ENCODE data around the gene CTNNA1.

CTNNA1 gene

DNA sequence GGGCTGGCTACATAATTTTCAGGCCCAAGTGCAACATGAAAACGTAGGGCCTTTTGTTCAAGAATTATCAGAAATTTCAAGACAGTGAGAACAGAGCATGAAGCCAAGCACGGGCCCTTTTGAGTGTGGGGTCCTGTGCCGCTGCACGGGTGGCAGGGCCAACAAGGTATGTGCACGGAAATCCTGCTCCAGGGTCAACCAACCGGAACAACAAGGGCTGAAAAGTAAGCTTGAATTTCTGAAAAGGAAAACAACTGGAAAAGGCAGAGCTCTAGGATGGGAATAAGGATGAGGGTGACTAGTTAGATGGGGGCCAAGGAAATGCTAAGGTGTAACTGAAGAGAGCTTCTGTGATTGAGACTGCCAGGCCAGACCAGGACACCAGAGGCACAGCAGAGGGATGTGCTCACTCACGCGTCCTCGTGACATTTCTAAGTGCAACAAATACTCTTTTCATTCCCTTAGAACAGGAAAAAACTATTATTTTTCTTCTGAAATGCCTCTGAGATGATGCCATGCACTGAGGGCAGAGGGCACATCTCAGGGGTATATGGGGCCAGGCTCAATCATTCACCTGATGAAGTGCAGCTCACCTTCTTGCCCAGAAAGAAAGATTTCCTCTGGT, 202.6 kb downstream of the CTNNA1 start:
- H3K9me3 Mint-ChIP-seq: no peaks in the 10 kb centered on the region
- no peaks in the 10 kb centered on the region for H3K27me3 Mint-ChIP-seq
- H3K36me3 Mint-ChIP-seq (ENCODE audit: low read depth): no peaks in the 10 kb centered on the region
- ATAC-seq: no peak
- DNase-seq: no peak
- peaks cover 16% of the 10 kb centered on the region for H3K4me1 Mint-ChIP-seq
- H3K27ac Mint-ChIP-seq: no peak overlapping the region
- no peak overlapping the region for H3K4me3 Mint-ChIP-seq

DNA sequence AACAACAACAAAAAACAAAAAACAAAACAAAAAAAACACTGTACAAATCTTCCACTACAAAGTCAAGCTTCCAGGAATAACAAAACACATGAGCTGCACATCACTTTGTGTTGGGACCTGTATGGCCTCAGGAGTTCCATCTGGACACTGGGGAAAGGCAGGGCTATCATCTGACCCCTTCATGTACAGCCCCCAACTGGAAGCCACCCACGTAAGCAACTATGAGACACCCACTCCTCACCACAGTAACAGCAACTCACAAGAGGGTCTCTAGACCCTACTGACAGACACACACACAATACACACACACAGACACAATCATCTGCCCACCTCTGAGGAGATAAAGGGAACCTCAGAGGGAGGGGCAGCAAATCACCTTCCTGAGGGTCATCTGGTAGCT, 203.6 kb downstream of the CTNNA1 start:
- ATAC-seq (no peak), DNase-seq (no peak)
- Mint-ChIP-seq H3K4me1 (peaks cover 16% of the 10 kb centered on the region), H3K36me3 (ENCODE audit: low read depth) (no peaks in the 10 kb centered on the region), H3K27me3 (no peaks in the 10 kb centered on the region), H3K4me3 (no peak overlapping the region), H3K9me3 (no peaks in the 10 kb centered on the region), H3K27ac (no peak overlapping the region)

DNA sequence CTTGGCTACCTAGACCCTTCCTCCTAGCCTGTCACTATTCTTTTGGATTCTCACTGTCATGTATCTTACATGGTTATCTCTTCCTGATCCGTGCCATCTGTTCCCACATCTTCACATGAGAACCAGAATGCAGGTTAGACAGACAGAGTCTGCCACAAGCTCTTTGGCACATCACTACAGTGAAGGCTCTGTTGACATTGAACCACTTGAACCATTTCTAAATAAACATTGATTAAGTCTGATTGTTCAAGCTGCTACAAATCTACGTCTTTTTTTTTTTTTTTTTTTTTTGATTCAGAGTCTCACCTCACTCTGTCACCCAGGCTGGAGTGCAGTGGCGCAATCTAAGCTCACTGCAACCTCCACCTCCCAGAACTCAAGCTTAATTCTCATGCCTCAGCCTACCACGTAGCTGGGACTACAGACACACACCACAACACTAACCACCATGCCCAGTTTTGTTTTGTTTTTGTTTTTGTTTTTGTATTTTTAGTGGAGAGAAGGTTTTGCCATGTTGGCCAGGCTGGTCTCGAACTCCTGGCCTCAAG, 207.0 kb downstream of the CTNNA1 start:
- no peaks in the 10 kb centered on the region for H3K9me3 Mint-ChIP-seq
- H3K4me1 Mint-ChIP-seq: no peaks in the 10 kb centered on the region
- no peak for DNase-seq
- no peak for ATAC-seq
- H3K27ac Mint-ChIP-seq: no peak overlapping the region
- no peaks in the 10 kb centered on the region for H3K27me3 Mint-ChIP-seq
- no peak overlapping the region for H3K4me3 Mint-ChIP-seq
- no peaks in the 10 kb centered on the region for H3K36me3 Mint-ChIP-seq (ENCODE audit: low read depth)

DNA sequence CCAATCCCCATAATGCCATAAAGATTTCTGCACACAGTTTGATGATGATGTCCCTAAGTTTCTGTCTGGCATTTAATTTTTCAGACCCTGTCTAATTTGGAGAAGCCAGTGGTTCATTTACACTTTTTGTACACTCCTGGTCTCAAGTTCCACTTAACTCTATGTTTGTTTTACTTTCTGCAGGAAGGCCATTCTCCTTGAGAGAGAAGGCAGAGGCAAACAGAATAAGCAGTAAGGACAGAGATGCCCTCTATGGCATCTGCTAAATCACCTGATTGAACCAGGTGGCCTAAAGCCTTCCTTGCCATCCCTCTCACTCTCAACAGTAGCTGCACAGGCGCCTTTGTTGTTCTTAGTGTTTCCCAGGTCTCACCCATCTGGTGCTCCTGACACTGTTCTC, 208.0 kb downstream of the CTNNA1 start:
- no peak for DNase-seq
- no peaks in the 10 kb centered on the region for H3K36me3 Mint-ChIP-seq (ENCODE audit: low read depth)
- ATAC-seq: no peak
- H3K4me1 Mint-ChIP-seq: no peaks in the 10 kb centered on the region
- no peaks in the 10 kb centered on the region for H3K27me3 Mint-ChIP-seq
- H3K4me3 Mint-ChIP-seq: no peak overlapping the region
- no peaks in the 10 kb centered on the region for H3K9me3 Mint-ChIP-seq
- H3K27ac Mint-ChIP-seq: no peak overlapping the region

DNA sequence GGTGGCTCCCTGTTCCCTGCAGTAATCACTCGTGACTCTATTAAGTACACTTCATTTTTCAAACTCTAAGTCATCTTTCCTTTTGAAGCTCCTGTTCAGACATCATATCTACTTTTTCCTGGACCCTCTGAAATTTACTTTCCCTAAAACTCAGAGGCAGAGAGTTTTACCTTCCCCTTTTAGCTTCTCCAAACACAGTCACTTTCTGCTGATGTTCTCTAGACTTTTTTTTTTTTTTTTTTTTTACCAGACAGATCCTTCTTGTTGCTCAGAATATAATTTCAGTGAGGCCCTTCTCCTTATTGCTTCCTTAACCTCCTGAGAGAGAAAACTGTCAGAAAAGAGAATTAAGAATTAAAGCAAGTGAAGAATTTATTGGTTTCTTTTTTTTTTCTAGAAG, 208.5 kb downstream of the CTNNA1 start:
- H3K27me3 Mint-ChIP-seq: no peaks in the 10 kb centered on the region
- ATAC-seq (no peak), DNase-seq (no peak)
- no peaks in the 10 kb centered on the region for H3K36me3 Mint-ChIP-seq (ENCODE audit: low read depth)
- H3K4me1 Mint-ChIP-seq: no peaks in the 10 kb centered on the region
- H3K27ac Mint-ChIP-seq: no peak overlapping the region
- H3K4me3 Mint-ChIP-seq: no peak overlapping the region
- no peaks in the 10 kb centered on the region for H3K9me3 Mint-ChIP-seq

DNA sequence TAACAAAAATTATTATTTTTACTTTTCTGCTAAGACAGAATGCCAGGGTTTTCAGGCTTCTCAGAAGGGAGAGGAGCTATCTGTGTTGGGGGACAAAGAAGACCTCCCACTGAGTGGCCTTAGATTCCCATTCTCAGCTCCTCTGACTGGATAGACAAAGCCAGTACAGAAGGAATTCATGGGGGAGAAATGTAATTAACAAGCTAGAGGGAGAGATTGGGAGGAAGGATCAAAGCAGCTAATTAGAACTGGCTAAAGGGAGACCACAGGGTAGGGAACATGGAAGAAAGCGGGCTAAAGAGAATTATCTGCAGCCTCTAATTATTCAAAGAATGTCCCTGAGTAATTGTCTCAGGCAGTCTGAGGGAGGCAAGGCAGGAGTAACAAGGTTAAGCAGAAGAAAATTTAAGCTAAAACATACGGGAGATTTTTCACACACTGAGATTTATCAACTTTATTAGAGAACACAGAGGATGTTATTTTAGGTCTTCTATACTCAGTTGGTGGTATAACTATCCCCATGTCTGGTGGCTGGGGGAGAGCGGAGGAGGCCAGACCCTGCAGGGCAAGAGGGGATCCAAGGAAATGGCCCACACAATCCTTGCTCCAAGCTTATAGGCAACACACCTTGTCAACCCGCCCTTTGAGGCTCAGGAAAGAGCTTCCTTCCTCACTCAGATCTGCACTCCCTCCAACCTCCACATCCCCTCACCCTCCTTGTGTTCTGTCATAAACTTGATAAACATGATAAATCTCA, 209.6 kb downstream of the CTNNA1 start:
- DNase-seq: no peak
- Mint-ChIP-seq H3K9me3 (no peaks in the 10 kb centered on the region), H3K4me1 (no peaks in the 10 kb centered on the region), H3K4me3 (no peak overlapping the region), H3K27me3 (no peaks in the 10 kb centered on the region), H3K36me3 (ENCODE audit: low read depth) (no peaks in the 10 kb centered on the region), H3K27ac (no peak overlapping the region)
- no peak for ATAC-seq

DNA sequence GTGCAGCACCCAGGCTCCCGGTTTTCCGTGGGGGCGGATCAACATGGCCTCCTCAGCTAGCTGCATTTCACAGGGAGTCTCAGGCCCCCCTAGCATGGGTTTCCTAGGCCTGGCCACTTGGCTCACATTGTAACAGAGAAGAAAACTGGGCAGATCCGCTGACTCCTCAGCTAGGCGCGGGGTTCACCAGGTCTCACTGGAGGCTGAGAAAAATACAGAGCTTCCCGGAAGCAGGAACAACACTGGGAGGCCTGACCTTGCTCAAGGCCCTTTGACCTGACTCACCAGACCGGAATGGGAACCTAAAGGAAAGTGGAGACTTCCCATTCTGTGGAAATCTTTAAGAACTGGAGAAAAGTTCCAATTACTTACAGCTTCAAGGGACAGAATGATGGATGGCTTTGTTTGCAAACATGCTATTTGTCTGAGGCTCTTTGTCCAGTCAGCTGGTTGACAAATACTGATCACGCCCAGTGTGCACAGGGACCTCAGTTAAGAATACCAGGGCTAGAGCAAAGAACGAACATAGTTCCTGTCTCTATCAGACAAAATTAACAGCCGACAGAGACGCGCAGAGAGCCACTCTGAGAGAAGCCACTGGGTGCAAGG, 210.6 kb downstream of the CTNNA1 start:
- Mint-ChIP-seq H3K27me3 (no peaks in the 10 kb centered on the region), H3K27ac (no peak overlapping the region)
- DNase-seq: no peak

DNA sequence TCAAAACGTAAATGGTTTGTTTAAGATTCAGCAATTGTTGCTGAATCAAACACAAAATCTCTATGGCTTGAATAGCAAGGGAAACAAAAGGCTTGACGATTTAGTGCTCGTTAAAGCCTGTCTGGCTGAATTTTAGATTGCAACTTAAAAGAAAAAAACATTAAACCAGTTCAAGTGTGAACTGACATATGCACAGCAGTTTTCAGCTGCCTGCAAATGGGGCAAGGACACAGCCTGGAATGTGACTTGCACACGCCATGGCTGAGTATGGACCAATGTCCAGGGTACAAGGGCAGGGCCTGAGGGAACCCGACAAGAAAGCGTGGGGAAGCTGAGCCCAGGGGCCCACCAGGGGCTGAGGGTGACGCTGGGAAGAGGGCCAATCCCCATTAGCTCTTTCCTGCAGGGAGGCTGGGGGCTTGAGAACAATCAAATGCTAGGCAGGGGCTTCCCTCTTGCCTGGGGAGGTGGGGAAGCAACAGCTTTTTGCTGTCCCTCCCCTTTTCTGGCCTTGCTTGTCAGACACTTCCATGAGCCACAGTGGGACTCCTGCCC, 211.5 kb downstream of the CTNNA1 start:
- no peaks in the 10 kb centered on the region for H3K9me3 Mint-ChIP-seq
- no peaks in the 10 kb centered on the region for H3K27me3 Mint-ChIP-seq
- DNase-seq (no peak), ATAC-seq (no peak)
- no peak overlapping the region for H3K27ac Mint-ChIP-seq
- H3K4me1 Mint-ChIP-seq: no peaks in the 10 kb centered on the region
- no peaks in the 10 kb centered on the region for H3K36me3 Mint-ChIP-seq (ENCODE audit: low read depth)
- H3K4me3 Mint-ChIP-seq: no peak overlapping the region

More for the DNA sequence above, 210.6 kb downstream of the CTNNA1 start:
- H3K4me3 Mint-ChIP-seq: no peak overlapping the region
- no peaks in the 10 kb centered on the region for H3K36me3 Mint-ChIP-seq (ENCODE audit: low read depth)
- H3K4me1 Mint-ChIP-seq: no peaks in the 10 kb centered on the region
- no peaks in the 10 kb centered on the region for H3K9me3 Mint-ChIP-seq
- ATAC-seq: no peak

DNA sequence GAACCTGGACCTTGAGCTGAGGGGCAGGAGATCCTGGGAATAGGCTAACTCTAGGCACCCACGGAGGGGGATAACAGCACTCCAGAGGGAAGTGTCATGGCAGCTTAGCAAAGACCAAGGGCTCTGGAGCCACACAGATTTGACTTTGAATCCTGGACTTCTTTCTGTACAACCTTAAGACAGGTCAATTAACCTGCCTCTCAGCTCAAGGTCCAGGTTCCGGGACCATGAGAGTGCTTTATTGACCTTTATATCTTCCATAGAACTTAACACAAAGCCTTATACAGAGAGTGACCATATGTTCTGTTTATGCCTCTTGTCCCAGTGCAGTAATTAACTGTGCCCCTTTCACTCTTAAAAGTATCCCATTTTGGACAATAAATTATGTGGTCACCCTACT, 212.4 kb downstream of the CTNNA1 start:
- Mint-ChIP-seq H3K4me3 (no peak overlapping the region), H3K27me3 (no peaks in the 10 kb centered on the region), H3K4me1 (no peaks in the 10 kb centered on the region), H3K36me3 (ENCODE audit: low read depth) (no peaks in the 10 kb centered on the region), H3K27ac (no peak overlapping the region), H3K9me3 (no peaks in the 10 kb centered on the region)
- DNase-seq: no peak
- ATAC-seq: no peak

DNA sequence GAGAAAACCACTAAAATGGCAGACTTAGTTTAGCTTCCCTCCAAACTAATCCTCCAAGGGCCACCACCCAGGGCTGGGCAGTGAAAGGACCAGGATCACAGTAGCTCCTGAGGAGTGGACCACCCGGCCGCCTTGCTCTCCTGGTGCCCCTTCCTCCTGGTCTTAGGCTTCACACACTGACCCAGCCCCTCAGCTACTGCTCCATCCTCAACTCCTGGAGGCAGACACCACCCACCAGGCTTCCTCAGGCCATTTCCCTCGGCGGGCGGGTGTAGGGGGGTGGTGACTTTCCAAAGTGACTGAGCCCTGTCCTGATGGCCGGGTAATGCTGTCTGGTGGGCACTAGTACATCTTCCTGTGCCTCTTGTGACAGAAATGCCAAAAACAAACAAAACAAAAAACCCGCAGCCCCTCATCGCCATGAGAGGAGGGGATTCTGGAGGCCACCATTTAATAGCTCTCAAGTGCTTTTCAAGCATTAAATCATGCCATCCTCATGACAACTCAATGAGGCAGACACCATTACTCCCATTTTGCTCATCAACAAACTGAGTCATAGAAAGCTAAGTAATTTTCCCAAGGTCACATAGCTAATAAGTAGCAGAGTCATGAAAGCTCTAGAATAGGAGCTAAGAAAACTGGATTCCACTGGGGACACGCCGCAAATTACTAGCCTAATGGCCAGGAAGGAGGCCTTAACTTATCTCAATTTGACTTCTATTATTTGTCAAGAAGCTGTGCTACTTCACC, 213.2 kb downstream of the CTNNA1 start:
- DNase-seq (no peak), ATAC-seq (no peak)
- H3K4me3 Mint-ChIP-seq: no peak overlapping the region
- H3K9me3 Mint-ChIP-seq: no peaks in the 10 kb centered on the region
- H3K4me1 Mint-ChIP-seq: no peaks in the 10 kb centered on the region
- no peak overlapping the region for H3K27ac Mint-ChIP-seq
- H3K36me3 Mint-ChIP-seq (ENCODE audit: low read depth): no peaks in the 10 kb centered on the region
- no peaks in the 10 kb centered on the region for H3K27me3 Mint-ChIP-seq

DNA sequence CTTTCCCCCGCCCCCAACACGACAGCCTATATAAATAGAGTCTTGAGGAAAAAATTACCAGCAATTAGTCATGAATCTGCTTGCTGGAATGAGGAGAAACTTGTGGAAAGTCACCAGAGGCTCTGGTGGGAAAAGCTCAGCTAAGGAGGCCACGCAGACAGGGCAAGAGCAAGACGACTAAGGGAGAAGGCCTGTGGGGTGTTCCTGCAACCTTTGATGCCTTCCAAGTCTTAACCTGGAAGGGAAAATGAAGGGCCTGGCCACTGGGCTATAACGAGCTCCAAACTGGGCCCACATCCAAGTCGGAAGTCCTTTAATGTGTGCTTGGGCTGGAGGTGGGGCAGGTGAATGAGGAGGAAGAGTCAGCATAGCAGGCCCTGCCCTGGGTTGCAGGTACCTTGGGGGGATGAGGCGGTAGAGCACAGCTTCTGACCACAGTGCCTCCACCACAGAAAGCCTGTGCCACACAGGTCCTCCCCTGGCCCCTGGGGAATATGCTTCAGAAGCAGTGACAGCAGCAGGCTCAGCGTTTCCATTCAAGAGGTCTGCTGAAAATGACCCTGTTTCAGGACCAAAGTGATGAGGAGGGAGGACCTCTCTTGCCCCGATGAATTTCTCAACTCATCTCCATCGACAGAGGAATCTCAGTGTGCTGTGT, 214.7 kb downstream of the CTNNA1 start:
- ATAC-seq (no peak), DNase-seq (no peak)
- H3K4me1 Mint-ChIP-seq: no peaks in the 10 kb centered on the region
- no peaks in the 10 kb centered on the region for H3K27me3 Mint-ChIP-seq
- H3K9me3 Mint-ChIP-seq: no peaks in the 10 kb centered on the region
- H3K4me3 Mint-ChIP-seq: no peak overlapping the region
- no peak overlapping the region for H3K27ac Mint-ChIP-seq
- H3K36me3 Mint-ChIP-seq (ENCODE audit: low read depth): no peaks in the 10 kb centered on the region

DNA sequence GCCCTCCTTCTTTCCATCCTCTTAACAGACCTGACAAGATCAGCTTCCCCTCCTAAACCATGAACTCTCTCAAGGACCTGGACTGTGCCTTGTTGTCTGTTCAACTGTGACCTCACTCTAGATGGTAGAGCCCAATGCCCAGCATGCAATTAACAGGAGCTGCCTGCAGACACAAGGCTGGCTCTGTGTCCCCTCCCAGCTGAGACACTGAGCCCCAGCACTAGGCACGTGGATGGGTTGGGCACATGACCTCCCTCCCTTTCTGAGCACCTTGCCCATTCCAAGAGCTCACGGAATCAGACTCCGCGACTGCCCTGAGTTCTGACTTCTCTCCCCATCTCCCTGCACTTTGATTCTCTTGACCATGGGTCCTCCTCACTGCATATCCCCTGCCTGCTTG, 215.4 kb downstream of the CTNNA1 start:
- ATAC-seq: no peak
- Mint-ChIP-seq H3K27ac (no peak overlapping the region), H3K4me3 (no peak overlapping the region), H3K9me3 (no peaks in the 10 kb centered on the region), H3K36me3 (ENCODE audit: low read depth) (no peaks in the 10 kb centered on the region), H3K27me3 (no peaks in the 10 kb centered on the region), H3K4me1 (no peaks in the 10 kb centered on the region)
- DNase-seq: no peak

DNA sequence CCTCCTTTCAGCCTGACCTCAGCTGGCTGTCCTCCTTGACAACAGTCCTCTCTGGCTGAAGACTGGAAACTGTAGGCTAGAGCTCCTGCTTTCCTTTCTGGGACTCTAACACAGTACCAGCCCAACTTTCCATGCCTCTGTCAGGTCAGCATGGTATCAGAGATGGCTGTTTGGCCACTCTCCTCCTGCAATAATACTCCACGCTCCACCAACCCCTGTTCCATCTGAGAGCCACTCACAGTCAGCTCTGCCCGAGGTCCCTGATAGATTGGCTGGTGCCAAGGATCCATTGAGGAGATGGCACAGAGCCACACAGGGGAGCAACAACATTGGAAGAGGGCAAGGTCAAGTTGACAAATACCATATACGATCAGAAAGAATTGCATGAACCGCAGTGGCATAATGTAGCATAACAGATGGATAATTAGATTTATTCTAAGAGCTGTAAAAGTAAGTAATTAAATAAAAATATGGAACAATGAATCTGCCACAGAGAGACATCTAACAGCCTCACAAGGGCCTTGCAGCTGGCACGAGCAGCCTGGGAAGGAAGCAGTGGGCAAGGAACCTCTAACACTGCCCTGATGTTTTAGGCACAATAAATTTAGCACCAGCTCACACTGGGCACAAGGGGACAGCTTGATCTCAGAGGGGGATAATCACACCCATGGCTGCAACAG, 216.2 kb downstream of the CTNNA1 start:
- no peak for ATAC-seq

More for the DNA sequence above, 216.2 kb downstream of the CTNNA1 start:
- H3K27ac Mint-ChIP-seq: no peak overlapping the region
- H3K9me3 Mint-ChIP-seq: no peaks in the 10 kb centered on the region
- H3K4me3 Mint-ChIP-seq: no peak overlapping the region
- H3K27me3 Mint-ChIP-seq: no peaks in the 10 kb centered on the region
- no peak for DNase-seq
- no peaks in the 10 kb centered on the region for H3K36me3 Mint-ChIP-seq (ENCODE audit: low read depth)
- no peaks in the 10 kb centered on the region for H3K4me1 Mint-ChIP-seq

All from activated naive CD8-positive, alpha-beta T cell treated with anti-CD3 and anti-CD28 coated beads, Interleukin-2, amount 50 U/mL, for 24 hours (primary cell).